Suppressor macrophage treated with lipopolysaccharide for 4 hours (primary cell): ENCODE measurements around the gene LARP4.
"Not testable (repeated sequence)": the region's sequence is repeated elsewhere in the genome, so short reads cannot be mapped to it uniquely, and the experiment has no call there.

Experiments
- DNase-seq: peaks from one replicate; pipeline ENCODE4 v3.0.0-alpha.2; 2020

The LARP4 gene

DNA sequence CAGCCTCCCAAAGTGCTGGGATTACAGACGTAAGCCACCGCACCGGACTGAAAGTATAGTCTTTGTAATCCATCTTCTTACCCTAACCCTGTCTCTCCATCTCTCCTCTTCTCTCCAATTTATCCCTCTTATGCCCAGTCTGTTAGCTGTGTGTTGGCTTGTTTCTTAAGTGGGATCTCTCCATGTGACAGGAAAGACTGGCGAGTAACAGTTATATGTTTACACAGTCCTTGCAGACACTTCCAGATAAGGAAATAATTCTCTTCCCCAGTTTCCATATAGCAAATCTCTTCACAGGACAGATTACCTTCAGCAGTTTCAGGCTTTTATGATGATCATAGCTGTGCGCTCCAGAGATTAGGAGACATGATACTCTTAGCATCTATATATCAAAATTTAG lies 88.1 kb downstream of the LARP4 start:
- DNase-seq = no peak

DNA sequence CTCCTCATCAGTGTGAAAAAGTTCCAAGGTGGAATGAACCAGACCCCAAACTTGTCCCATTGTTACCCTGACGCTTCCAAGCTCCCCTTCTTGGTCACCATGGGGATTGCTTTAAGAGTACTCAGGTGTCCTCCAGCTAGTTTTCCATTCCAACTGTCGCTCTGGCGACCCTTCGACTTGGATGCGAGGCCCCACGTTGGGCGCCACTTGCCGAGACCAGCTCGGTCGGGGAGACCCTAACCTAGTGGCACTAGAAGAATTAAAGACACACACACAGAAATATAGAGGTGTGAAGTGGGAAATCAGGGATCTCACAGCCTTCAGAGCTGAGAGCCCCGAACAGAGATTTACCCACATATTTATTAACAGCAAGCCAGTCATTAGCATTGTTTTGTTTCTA lies 97.4 kb downstream of the LARP4 start:
- not testable (repeated sequence) for DNase-seq

DNA sequence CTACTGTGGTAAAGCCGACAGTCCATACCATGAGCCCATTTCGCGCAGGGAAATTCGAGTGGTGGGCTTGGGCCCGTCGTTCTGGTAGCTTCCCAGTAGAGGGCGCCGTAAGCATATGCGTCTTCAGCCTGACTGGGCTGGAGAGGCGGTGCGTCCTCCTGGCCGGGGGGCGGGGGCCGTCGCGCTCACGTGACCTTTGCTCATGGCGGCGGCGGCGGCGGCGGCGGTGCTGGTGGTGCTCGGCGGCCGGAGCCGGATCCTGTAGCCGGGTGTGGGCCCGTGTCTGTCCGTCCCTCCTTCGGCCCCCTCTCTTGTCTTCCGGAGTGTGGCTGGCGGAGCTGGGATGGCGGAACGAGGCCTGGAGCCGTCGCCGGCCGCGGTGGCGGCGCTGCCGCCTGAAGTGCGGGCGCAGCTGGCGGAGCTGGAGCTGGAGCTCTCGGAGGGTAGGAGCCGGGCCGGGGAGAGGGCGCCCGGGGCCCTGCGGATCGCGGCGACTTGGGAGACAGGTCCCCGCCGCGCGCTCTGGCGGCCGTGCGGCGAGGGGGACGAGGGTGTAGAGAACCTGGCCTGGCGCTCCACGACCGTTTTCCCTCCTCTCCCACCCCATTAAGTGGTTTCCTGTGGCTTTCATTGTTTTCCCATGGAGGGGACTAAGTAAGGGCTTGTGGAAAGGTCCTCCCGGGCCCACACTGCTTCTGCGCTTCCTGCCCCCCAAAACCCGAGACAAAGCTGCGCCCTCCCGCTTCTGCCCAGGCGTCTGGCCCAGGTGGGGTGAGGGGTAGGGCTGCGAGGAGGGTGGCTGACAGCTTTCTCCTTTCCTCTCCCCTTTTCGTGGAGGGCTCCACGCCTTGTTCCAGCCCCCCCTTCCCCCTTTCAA lies 104.4 kb downstream of the LARP4 start, which contains the start of gene DIP2B:
TSS of gene DIP2B (plus strand) at position 188 of the 877 bp plus-strand sequence. CDS start at position 344, 156 bp downstream.
- peak; percentile 97 for DNase-seq

DNA sequence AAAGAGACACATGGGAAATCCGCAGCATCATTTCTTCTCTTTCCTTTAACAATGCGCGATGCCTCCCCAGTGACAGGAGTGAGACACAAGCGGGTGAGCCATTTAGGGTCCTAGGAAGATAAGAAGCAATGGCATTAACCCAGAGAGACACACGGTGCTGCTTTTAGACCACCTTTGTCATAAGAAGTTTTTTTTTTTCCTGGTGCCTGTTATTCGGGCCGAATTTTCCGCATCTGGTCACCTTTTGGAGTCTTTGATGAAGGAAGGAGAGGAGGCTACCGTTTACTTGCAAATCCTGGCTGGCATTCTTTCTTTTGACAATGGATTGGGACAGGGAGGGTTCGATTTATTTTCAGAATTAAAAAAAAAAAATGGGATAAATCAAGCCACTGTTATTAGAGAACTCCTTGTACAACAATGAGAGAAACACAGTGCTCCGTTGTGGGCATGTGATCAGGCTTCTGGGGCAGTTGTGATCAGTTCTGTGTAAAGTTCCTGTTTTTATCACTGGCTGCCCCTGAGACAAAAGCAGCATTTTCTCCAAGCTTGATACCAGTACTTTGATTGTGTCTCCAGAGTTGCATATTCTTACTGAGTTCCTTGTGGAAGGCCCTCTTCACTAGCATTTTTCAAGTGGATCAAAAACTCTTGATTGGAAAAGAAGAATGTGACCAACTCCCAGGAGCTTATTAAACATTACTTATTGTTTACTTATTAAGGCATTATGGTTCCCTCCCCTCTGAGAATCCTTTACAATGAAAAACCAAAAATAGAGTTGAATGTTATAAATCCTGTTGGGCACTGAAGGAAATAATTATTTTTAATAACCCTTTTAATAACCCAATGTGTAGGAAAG lies 105.2 kb downstream of the LARP4 start:
- peak; percentile 68 for DNase-seq

DNA sequence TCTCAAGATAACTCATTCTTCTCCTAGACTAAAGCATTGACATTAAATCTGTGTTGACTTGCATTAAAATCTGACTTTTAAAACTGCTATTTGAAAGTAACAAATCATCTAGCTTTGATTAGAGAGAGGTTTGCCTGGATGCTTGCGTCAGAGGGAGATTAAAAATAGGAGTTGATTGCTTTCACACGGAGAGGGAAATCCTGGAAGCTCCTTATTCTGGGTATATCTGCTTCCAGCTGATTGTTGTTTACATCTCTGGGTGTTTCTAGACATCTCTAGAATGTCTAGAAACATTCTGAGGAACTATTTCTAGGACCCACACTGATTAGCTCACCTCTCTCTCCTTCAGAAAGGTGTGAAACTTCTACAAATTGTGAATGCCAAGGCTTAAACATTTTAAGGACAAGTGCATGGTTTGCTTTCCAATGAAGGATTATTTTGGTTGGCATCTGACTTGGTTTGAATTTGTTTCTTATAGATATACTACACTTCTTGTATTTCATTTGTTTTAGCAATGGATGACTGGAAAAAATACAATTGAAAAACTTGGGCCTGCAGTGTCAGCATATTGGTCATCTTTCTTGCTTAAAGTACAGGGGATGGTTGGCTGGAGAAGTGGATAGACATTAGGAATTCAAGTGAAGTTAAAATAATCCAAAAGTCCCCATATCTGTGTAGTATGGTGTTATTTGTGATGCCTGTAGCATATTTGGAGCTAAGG lies 106.2 kb downstream of the LARP4 start:
- no peak for DNase-seq

DNA sequence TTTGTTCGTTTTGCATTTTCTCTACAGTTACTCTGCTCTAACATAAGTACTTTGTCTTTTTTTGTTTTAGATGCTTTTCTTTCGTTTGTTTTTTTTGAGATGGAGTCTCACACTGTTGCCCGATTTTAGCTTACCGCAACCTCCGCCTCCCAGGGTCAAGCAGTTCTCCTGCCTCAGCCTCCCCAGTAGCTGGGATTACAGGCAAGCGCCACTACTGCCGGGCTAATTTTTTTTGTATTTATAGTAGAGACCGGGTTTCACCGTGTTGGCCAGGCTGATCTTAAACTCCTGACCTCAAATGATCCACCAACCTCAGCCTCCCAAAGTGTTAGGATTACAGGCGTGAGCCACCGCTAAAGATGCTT lies 106.8 kb downstream of the LARP4 start:
- no peak for DNase-seq

DNA sequence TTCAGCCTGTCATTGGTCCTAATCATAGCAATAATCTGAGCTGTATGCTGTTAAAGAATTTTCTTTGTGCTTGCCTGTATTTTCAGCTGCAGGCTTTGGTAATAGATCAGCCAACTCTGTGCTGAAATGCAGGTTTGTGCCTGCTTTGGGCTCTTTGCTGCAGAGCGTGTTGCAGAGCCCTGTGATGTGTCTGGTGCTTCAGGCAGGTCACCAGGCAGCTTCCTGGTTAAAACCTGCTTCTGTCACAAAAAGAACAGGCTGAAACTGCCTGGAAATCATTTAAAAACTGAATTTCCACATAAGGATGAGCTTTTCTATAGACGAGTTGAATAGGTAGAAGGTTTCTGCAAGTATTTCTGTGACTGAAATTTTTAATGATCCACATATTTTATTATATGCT lies 107.2 kb downstream of the LARP4 start:
- no peak for DNase-seq

DNA sequence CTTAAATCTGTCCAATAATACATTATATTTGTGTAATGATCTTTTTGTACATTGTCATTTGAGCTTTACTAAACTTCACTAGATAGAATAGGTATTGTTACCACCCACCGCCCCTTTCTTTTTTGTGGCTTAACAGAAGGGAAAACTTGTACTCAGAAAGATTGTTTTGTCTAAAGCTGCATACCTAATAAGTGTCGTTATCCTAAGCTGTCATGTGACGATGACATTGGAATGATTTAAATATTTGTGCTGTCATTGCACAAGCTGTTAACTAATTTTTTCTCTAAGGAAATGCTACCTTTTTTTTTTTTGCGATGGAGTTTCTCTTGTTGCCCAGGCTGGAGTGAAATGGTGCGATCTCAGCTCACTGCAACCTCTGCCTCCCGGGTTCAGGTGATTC lies 107.7 kb downstream of the LARP4 start:
- DNase-seq = peak; percentile 44

DNA sequence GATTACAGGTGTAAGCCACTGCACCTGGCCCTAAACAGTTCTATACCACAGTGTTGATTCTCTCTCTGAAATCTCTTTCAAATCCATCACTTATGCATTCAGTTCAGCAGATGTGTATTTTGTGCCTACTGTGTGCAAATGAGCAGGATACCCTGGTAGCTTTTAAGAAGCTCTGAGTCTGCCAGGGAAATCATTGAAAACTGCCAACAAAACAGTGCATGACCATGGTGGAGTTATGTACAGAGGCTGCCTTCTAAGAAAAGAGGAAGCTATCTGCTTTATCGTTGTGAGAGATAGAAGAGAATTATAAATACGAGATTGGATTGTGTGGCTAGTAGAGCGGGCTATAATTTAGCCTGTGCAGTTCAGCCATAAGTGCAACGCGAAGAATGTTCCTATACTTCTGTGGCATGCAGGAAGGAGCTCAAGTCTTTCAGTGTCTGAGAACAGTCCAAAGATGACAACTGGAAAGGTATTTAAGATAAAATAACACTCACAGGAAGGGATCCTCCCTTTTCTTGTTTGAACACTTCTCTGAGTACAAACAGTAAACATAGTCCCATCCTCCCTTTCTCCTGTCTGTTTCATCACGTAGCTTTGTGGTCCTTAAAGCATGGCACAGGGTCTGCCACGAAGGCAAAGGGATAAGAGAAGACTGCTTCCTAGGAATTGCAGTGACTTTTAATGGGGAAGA lies 108.4 kb downstream of the LARP4 start:
- peak; percentile 35 for DNase-seq

DNA sequence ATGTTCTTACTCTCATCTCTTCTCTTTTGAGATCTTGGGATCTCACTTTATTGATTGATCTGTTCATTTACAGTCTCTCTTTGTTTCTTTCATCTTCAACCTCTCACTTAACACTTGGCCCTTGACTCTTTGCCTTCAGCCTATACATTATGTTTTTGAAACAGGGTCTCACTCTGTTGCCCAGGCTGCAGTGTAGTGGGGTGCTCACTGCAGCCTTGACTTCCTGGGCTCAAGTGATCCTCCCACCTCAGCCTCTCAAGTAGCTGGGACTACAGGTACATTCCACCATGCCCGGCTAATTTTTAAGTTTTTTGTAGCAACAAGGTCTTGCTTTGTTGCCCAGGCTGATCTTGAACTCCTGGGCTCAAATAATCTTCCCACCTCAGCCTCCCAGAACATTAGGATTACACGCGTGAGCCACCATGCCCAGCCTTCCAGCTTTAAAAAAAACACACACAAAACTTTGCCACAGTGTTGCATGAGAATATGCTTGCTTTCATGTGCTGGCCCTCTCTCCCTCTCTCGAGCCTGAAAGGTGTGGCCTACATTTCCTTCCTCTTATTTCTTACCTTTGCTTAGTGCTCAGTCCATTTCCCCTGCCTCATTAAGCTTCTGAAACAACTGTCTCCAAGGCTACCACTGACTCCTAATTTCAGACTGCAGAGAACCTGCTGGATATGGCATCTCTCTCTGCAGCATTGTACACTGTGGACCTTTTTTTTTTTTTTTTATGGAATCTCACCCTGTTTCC lies 114.0 kb downstream of the LARP4 start:
- no peak for DNase-seq

DNA sequence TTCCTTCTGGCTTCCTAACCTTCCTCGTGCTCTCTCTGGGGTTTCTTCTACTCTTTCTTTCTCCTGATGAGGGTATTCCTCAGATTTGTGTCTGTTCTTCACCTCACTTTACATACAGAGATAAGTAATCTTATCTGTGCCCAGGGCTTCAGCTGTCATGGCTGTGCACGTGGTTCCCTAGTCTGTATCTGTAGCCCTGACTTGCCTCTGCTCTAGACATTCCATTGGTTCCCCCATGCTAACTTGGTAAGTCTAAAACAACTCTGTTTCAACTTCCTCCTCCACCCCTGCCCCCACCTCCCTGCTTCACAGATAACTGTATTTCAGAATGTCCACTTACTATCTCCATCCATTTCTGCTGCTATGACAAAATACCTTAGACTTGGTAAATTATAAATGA lies 114.9 kb downstream of the LARP4 start:
- DNase-seq = peak; percentile 39

DNA sequence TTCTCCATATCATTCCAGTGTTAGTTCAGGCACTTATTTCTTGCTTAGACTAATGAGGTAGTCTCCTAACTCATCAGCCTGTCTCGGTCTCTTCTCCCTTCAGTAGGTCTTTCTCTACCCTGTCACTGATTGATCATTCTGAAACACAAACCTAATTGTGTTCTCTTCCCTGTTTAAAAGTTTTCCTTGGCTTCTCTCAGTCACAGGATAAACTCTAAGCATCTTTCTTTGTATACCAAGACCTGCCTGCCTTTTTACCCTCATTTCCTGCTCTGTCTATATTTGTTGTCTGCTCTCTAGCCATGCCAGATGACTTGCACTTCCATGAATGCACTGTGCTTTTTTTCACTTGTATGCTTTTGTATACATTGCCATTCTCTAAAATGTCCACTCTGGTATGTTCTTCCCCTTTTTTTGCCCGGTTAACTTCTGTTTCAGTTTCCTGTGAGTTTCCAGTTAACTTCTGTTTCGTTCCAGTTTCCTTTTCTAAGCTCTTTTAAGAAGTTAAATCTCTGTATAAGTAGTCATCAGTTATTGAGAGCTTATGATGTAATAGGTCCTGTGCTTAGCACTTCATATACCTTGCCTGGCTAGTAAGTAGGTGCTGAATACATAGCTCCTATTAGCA lies 116.8 kb downstream of the LARP4 start:
- DNase-seq = peak; percentile 94

DNA sequence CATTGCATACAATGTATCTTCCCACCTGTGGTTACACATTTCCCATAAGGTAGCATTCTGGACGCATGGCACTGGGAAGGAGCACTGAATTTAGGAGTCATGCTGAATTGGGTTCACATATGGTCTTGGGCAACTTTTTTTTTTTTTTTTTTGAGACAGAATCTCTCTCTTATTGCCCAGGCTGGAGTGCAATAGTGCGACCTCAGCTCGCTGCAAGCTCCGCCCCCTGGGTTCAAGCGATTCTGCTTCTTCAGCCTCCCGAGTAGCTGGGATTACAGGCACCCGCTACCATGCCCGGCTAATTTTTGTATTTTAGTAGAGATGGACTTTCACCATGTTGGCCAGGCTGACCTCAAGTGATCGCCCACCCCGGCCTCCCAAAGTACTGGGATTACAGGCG lies 117.4 kb downstream of the LARP4 start:
- DNase-seq = peak; percentile 34

DNA sequence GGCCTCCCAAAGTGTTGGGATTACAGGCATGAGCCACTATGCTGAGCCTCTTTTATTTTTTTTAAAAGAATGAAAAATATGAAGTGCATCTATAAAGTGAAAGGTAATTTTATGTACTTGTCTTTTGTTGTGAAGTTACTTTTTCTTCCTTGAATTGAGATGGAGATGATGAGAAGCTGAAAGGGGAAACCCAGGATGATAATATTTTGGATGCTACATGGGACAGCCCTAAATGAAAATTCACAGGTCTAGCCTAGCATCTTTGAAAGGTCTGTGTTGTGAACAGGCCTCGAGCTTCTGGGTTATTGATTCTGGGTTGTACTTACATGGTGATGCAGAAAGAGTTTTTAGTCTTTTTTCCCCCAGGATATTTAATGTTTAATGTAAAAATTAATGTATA lies 118.7 kb downstream of the LARP4 start:
- peak; percentile 16 for DNase-seq

DNA sequence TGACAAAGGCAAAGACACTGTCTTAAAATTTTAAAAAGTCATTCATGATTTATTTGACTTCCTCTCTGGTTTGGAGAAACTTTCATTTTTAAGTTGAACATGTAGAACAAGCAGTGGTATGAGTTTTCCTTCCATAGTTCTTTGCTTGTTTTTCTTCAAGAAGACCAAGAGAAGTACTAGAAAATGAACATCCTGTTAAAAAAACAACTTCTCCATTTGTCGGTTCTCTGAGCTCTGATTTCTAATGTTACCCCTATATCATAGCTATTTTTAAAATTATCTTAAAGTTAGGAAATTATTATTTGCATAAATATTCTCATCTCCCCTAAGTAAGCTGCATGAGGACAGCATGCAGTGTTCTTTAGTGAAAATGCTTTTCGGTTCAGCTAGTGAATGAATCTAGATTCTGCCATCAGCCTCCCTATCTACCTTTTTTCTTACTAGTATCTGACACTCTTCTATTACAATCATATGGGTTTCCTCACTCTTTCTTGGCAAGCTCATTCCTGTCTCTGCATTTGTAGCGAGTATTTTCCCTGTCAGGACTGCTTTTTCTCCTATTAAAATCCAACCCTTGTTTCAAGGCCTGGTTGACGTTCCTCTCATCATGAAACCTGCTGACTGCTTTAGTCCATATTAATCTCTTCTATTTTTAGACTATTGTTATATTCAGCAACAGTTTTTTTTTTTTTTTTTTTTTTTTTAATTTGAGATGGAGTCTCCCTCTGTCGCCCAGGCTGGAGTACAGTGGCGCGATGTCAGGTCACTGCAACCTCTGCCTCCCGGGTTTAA lies 119.9 kb downstream of the LARP4 start:
- peak; percentile 38 for DNase-seq

DNA sequence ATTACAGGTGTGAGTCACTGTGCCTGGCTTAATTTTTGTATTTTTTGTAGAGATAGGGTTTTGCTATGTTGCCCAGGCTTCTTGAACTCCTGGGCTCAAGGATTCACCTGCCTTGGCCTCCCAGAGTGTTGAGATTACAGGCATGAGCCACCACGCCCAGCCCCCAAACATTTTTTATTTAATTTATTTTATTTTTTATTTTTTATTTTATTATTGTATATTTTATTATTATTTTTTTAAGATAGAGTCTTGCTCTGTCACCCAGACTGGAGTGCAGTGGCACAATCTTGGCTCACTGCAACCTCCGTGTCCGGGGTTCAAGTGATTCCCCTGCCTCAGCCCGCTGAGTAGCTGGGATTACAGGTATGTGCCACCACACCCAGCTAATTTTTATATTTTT lies 121.1 kb downstream of the LARP4 start:
- not testable (repeated sequence) for DNase-seq

DNA sequence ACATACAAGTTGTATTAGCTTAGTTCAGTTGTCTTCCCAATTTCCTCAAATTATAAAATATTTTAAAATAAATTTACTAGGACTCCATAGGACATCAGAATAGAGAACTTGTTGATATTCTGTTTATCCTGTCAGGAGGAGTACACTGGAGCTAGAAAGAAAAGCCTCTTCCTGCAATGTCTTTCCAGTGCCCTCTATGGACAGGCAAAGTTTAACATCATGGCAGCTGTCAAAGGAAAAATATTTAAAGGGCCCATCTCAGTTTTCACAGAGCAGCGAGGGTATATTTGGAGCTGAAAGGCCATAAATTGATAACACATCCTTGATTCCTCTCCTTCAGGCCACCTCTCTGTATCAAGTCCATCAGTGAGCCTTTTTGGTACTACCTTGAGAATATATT lies 123.1 kb downstream of the LARP4 start:
- DNase-seq = no peak

DNA sequence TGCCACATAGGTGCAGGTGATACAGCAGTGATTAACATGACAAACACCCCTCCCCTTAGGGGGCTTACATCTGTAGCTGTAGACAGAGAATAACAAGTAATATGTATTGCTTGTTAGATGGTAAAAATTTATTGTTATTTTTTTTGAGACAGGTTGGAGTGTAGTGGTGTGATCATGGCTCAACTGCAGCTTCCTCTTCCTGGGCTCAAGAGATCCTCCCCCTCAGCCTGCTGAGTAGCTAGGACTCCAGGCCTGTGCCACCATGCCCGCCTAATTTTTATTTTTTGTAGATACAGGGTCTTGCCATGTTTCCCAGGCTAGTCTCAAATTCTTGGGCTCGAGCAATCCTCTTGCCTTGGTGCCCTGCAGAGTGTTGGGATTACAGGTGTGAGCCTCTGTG lies 123.9 kb downstream of the LARP4 start:
- no peak for DNase-seq

DNA sequence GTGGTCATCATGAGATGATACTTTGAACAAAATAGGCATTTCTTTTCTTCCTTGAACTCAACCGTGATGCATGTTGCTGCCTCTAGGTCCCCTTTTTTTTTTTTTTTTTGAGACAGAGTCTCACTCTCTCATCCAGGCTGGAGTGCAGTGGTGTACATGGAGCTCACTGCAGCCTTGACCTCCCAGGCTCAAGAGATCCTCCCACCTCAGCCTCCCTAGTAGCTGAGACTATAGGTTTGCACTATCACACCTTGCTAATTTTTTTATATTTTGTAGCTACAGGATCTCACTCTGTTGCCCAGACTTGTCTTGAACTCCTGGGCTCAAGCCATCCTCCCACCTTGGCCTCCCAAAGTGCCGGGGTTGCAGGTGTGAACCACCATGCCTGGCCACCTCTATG lies 124.7 kb downstream of the LARP4 start:
- DNase-seq = no peak

DNA sequence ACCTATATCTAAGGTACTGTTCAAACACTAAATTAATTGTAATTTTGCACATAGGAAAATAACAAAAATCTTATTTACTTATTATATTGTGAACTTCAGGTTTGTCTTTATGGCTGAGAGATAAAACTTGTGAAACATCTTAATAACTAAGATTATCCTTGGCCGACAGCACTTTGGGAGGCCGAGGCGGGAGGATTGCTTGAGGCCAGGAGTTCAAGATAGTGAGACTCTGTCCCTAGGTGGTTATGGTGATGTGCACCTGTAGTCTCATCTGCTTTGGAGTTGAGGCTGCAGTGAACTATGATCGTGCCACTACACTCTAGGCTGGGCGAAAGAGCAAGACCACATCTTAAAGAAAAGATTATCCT lies 126.7 kb downstream of the LARP4 start:
- DNase-seq = no peak

DNA sequence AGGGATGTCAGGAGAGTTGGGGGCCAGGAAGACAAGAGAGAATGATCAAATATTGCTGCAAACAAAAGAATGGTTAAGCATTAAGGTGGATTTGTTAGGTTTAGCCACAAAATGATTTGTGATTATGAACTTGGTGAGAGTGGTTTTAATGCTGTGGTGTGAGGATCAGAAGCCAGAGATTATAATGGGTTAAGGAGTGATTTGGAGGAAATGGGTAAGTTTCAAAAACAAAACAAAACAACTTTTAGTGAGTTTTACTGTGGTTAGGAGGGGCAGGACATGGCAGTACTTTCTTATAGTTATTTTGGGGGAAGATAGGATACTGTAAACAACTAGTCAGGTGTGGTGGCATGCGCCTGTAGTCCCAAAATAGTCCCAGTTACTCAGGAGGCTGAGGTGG lies 128.1 kb downstream of the LARP4 start:
- DNase-seq = no peak
